HCT116 (cell line): ENCODE results near the gene ARHGEF3. TPM values are rescaled to one million over a fixed set of nuclear protein-coding genes. Genes with fewer than 3 reads are reported as not detected.

Experiments used
- ATAC-seq: fragments of 200-7000 bp; cut with Tn5 transposase; 2 replicates; pipeline ENCODE4 v1.9.1; 2020; ENCODE audit warnings: mild to moderate bottlenecking, moderate library complexity
- BruUV-seq: library from RNA; stranded (reverse); fragments of 400-500 nt; replicated peaks from 2 replicates; lab custom pipeline; 2021; lab: Mats Ljungman, UMichigan
- CTCF ChIA-PET: fragments of 300-600 bp; sonication (Branson Sonifier 250); formaldehyde crosslinking; loops from one replicate; lab custom pipeline; 2021; ENCODE audit warnings: antibody characterized with exemption; lab: Charles Lee
- POLR2A ChIA-PET: fragments of 300-600, 350-600 bp; sonication (Branson Sonifier 250); formaldehyde crosslinking; loops from one replicate; lab custom pipeline; 2021; ENCODE audit warnings: antibody characterized with exemption; lab: Charles Lee
- RAD21 ChIA-PET, 2 experiments: fragments of 300-600 bp; sonication (Branson Sonifier 250); formaldehyde crosslinking; loops; one replicate each; lab custom pipeline; 2023; ENCODE audit warnings: low total read pairs in 2 of 2; ENCODE audit not compliant: uncharacterized antibody in 2 of 2, unreplicated experiment in 2 of 2, low non-redundant PET in 1 of 2; lab: Charles Lee
- DNase-seq: peaks from one replicate; pipeline ENCODE4 v3.0.0-alpha.2; 2010; ENCODE audit warnings: low read depth, low spot score
- H2AFZ ChIP-seq: fragments of 200-600 bp; shearing (Covaris generic), sonication (generic); 2 replicates; pipeline ENCODE4 v1.6.1; 2017; ENCODE audit warnings: low read depth, mixed run types, mixed read lengths, antibody characterized with exemption, low read length; ENCODE audit not compliant: poor library complexity, severe bottlenecking
- H3K27ac ChIP-seq: 2 replicates; pipeline ENCODE4 v1.5.1; 2012; ENCODE audit warnings: low read depth, low read length
- H3K27me3 ChIP-seq: fragments of 200-600 bp; sonication (generic); 2 replicates; pipeline ENCODE4 v1.6.1; 2016; ENCODE audit warnings: mixed run types, low read length, mixed read lengths; ENCODE audit not compliant: insufficient read depth
- H3K36me3 ChIP-seq, 2 experiments: fragments of 200-500 bp in 1 of 2; fragments of 200-600 bp in 1 of 2; sonication (Bioruptor generic) in 1 of 2; sonication (generic) in 1 of 2; 2 replicates each; pipeline versions ENCODE4 v1.5.1 to v1.6.1; 2014 to 2016; ENCODE audit warnings: low read length in 2 of 2, inconsistent platforms in 1 of 2, mixed read lengths in 1 of 2, mixed run types in 1 of 2; ENCODE audit not compliant: insufficient read depth in 2 of 2, control insufficient read depth in 1 of 2
- H3K4me1 ChIP-seq, 2 experiments: fragments of 200-600 bp in 1 of 2; sonication (generic) in 1 of 2; 2 replicates each; pipeline versions ENCODE4 v1.5.1 to v1.6.1; 2012 to 2017; ENCODE audit warnings: low read length in 2 of 2, inconsistent platforms in 1 of 2, mild to moderate bottlenecking in 1 of 2, mixed read lengths in 1 of 2, mixed run types in 1 of 2, moderate library complexity in 1 of 2; ENCODE audit not compliant: insufficient read depth in 2 of 2, control insufficient read depth in 1 of 2
- H3K4me2 ChIP-seq: fragments of 200-600 bp; sonication (generic); 2 replicates; pipeline ENCODE4 v1.6.1; 2017; ENCODE audit warnings: mixed run types, low read length, mixed read lengths
- H3K4me3 ChIP-seq, 2 experiments: fragments of 200-600 bp in 1 of 2; sonication (generic) in 1 of 2; replicated peaks in 1 of 2; 2 replicates each; pipeline ENCODE4 v1.5.1; 2011 to 2016; ENCODE audit warnings: low read length in 2 of 2, control low read depth in 1 of 2, low read depth in 1 of 2, mild to moderate bottlenecking in 1 of 2, mixed read lengths in 1 of 2, mixed run types in 1 of 2
- H3K79me2 ChIP-seq: fragments of 200-600 bp; sonication (generic); 2 replicates; pipeline ENCODE4 v1.6.1; 2017; ENCODE audit warnings: mild to moderate bottlenecking, mixed run types, low read length, moderate library complexity, mixed read lengths; ENCODE audit not compliant: insufficient read depth
- H3K9ac ChIP-seq: fragments of 200-600 bp; sonication (generic); 2 replicates; pipeline ENCODE4 v1.6.1; 2016; ENCODE audit warnings: low read length, mixed read lengths
- H3K9me2 ChIP-seq: fragments of 200-600 bp; sonication (generic), shearing (Covaris generic); 2 replicates; pipeline ENCODE4 v1.6.1; 2017; ENCODE audit warnings: mixed run types, mild to moderate bottlenecking, moderate library complexity; ENCODE audit not compliant: insufficient read depth
- H3K9me3 ChIP-seq, 2 experiments: fragments of 200-500 bp in 1 of 2; fragments of 200-600 bp in 1 of 2; sonication (Bioruptor generic) in 1 of 2; sonication (generic) in 1 of 2; 2 replicates each; pipeline ENCODE4 v1.6.1; 2014 to 2017; ENCODE audit warnings: low read length in 2 of 2, mixed read lengths in 2 of 2, inconsistent platforms in 1 of 2, low read depth in 1 of 2, mild to moderate bottlenecking in 1 of 2, mixed run types in 1 of 2, moderate library complexity in 1 of 2; ENCODE audit not compliant: control insufficient read depth in 1 of 2, insufficient read depth in 1 of 2
- H4K20me1 ChIP-seq: fragments of 200-600 bp; sonication (generic), shearing (Covaris generic); 2 replicates; pipeline ENCODE4 v1.6.1; 2017; ENCODE audit warnings: mixed run types, mild to moderate bottlenecking, moderate library complexity; ENCODE audit not compliant: insufficient read depth
- ATF3 ChIP-seq: IDR thresholded peaks from 2 replicates; pipeline ENCODE4 v1.6.1; 2012
- EGR1 ChIP-seq: IDR thresholded peaks from 2 replicates; pipeline ENCODE4 v1.6.1; 2012; ENCODE audit warnings: low read depth
- ELF1 ChIP-seq: IDR thresholded peaks from 2 replicates; pipeline ENCODE4 v1.6.1; 2012; ENCODE audit warnings: low read depth, borderline replicate concordance
- FOSL1 ChIP-seq: IDR thresholded peaks from 2 replicates; pipeline ENCODE4 v1.6.1; 2012; ENCODE audit warnings: low read depth
- JUND ChIP-seq: IDR thresholded peaks from 2 replicates; pipeline ENCODE4 v1.6.1; 2012
- POLR2A ChIP-seq: IDR thresholded peaks from 2 replicates; pipeline ENCODE4 v1.7.0; 2011; ENCODE audit warnings: borderline replicate concordance; ENCODE audit not compliant: insufficient read depth, insufficient read length; ENCODE audit errors: extremely low read depth
- POLR2AphosphoS5 ChIP-seq: IDR thresholded peaks from 2 replicates; pipeline ENCODE4 v1.6.1; 2011; ENCODE audit warnings: mild to moderate bottlenecking, low read depth, low read length, moderate library complexity
- RAD21 ChIP-seq: IDR thresholded peaks from 2 replicates; pipeline ENCODE4 v1.6.1; 2012; ENCODE audit warnings: low read depth, mild to moderate bottlenecking
- REST ChIP-seq: IDR thresholded peaks from 2 replicates; pipeline ENCODE4 v1.6.1; 2012; ENCODE audit warnings: low read depth
- SP1 ChIP-seq: IDR thresholded peaks from 2 replicates; pipeline ENCODE4 v1.6.1; 2012; ENCODE audit warnings: low read depth
- SRF ChIP-seq: IDR thresholded peaks from 2 replicates; pipeline ENCODE4 v1.6.1; 2012; ENCODE audit warnings: low read depth
- ZNF274 ChIP-seq: fragments of 200-500 bp; sonication (Bioruptor generic); IDR thresholded peaks from 2 replicates; pipeline ENCODE4 v1.6.1; 2014; ENCODE audit warnings: mild to moderate bottlenecking, low read depth, low read length, inconsistent platforms
- intact Hi-C: fragments of 100-400 bp; cut with micrococcal nuclease; formaldehyde crosslinking; loops from 2 replicates; pipeline ENCODE4 v1.10.0; 2022
- total RNA-seq: library from RNA; stranded (reverse); gene quantifications from one replicate; pipeline ENCODE4 v1.2.1, GENCODE V29; 2021; ENCODE audit not compliant: unreplicated experiment

The ARHGEF3 gene
- total RNA-seq, 1 experiment from 2014 or later: 18.1 TPM

GRCh38 chr3:56700151-56700550, 101.6 kb downstream of the ARHGEF3 start:
- intact Hi-C loops: no loop called here
- H3K79me2 ChIP-seq: no peaks in the 10 kb centered on the region
- DNase-seq: no peak
- no TSS peak for BruUV-seq
- H3K4me3 ChIP-seq: no peak overlapping the region
- ATAC-seq: no peak
- H3K36me3 ChIP-seq: no peaks in the 10 kb centered on the region
- POLR2A ChIA-PET: no interaction called here
- no peaks in the 10 kb centered on the region for H4K20me1 ChIP-seq
- no peaks in the 10 kb centered on the region for H3K27me3 ChIP-seq
- H3K9me3 ChIP-seq: no peaks in the 10 kb centered on the region
- TF ChIP-seq POLR2A: no peak
- TF ChIP-seq SP1: no peak
- no peak for TF ChIP-seq REST
- TF ChIP-seq SRF: no peak
- no peak for TF ChIP-seq JUND
- no peak for TF ChIP-seq POLR2AphosphoS5
- no peak for TF ChIP-seq ZNF274
- no peak for TF ChIP-seq FOSL1
- no peak for TF ChIP-seq ELF1
- no peak for TF ChIP-seq RAD21
- TF ChIP-seq ATF3: no peak
- no peak for TF ChIP-seq EGR1
- no peaks in the 10 kb centered on the region for H3K9me2 ChIP-seq
- H2AFZ ChIP-seq: no peak overlapping the region
- H3K9ac ChIP-seq: no peak overlapping the region
- no peak overlapping the region for H3K27ac ChIP-seq
- RAD21 ChIA-PET: interaction anchor here in 1 of 2 experiments (1.4 kb wide), 1 partner anchor 288 kb away, joined by 4 read pairs; no protein-coding TSS in a partner anchor
- H3K4me2 ChIP-seq: no peak overlapping the region
- peaks cover 0 to 6% of the 10 kb centered on the region in 2 experiments; a peak in 1 of 4 replicates for H3K4me1 ChIP-seq
- CTCF ChIA-PET: interaction anchor here (3.7 kb wide), 1 partner anchor 290 kb away, joined by 63 read pairs; no protein-coding TSS in a partner anchor
